ENCODE results near the gene ANKS1A. TPM values are rescaled to one million over a fixed set of nuclear protein-coding genes. Genes with fewer than 3 reads are reported as not detected.

The ANKS1A gene
- total RNA-seq, 1 experiment from 2014 or later, result 26.5 TPM

DNA sequence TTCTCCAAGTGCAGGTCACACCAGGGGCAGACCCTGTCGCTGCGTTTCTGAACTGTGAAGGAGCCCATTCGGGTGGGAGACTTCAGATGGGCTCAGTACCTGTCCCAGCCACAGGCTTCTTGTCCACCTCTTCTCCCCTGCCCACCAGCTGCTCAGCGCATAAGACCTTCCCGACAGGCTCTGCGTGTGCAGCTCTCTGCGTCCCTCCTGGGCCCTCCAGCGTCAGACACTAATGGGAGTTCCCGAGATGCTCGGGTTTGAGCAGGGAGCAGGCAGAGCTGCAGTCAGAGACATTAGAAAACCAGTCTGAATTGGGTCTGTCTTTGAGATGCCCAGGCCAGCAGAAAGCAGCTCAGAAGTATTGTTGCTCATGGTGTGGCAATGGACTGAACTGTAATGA lies 201.7 kb downstream of the ANKS1A start:
- no peak overlapping the region for H2AFZ ChIP-seq (ENCODE audit: low read length)
- WGBS (ENCODE audit: extremely low coverage, insufficient read length, low lambda C conversion rate), result no CpG with 5 or more reads among the region's 10 CpGs
- no peak overlapping the region for H2BK12ac ChIP-seq (ENCODE audit: insufficient read length, low read depth, low read length)
- no peaks in the 10 kb centered on the region for H3K79me1 ChIP-seq (ENCODE audit: insufficient read depth, low read depth, low read length, poor library complexity, severe bottlenecking)
- H3K9me3 ChIP-seq (ENCODE audit: control insufficient read depth, low read depth, low read length), result no peaks in the 10 kb centered on the region
- no peak overlapping the region for H4K91ac ChIP-seq (ENCODE audit: insufficient read length, low read depth, low read length)
- DNase-seq, result no peak
- no peak overlapping the region for H3K56ac ChIP-seq (ENCODE audit: insufficient read length, low read depth, low read length)
- H3K27ac ChIP-seq (ENCODE audit: insufficient read length, low read depth, low read length), result no peak overlapping the region
- H3K4me1 ChIP-seq (ENCODE audit: insufficient read depth, low read length), result no peaks in the 10 kb centered on the region
- H3K23me2 ChIP-seq (ENCODE audit: insufficient read length, low read depth, low read length, poor library complexity, severe bottlenecking), result no peaks in the 10 kb centered on the region
- no peak overlapping the region for H3K4me3 Mint-ChIP-seq
- peaks cover 28 to 32% of the 10 kb centered on the region in 2 experiments for H3K4me1 Mint-ChIP-seq
- no peaks in the 10 kb centered on the region for H3K79me2 ChIP-seq (ENCODE audit: insufficient read depth, low read length)
- no peak overlapping the region for H3K18ac ChIP-seq (ENCODE audit: insufficient read length, low read depth, low read length)
- H4K20me1 ChIP-seq (ENCODE audit: control insufficient read depth, insufficient read depth, insufficient read length), result no peaks in the 10 kb centered on the region
- no peaks in the 10 kb centered on the region for H3K27me3 Mint-ChIP-seq (ENCODE audit: low read depth)
- no peak for TF ChIP-seq CTCF (conservative IDR thresholded peaks at IDR 0.05)
- no peaks in the 10 kb centered on the region for H3K27me3 ChIP-seq (ENCODE audit: insufficient read depth, low read length)
- H2BK20ac ChIP-seq (ENCODE audit: low read depth, low read length, poor library complexity, severe bottlenecking), result no peak overlapping the region
- no peak overlapping the region for H2AK5ac ChIP-seq (ENCODE audit: insufficient read length, low read length)
- H3K4ac ChIP-seq (ENCODE audit: low read depth, low read length), result no peak overlapping the region
- H3K9me3 Mint-ChIP-seq, result no peaks in the 10 kb centered on the region
- H3T11ph ChIP-seq (ENCODE audit: low read length), result no peak overlapping the region
- H4K5ac ChIP-seq (ENCODE audit: insufficient read length, low read depth, low read length), result no peak overlapping the region
- no peak overlapping the region for H2BK5ac ChIP-seq (ENCODE audit: insufficient read length, low read length)
- no peak overlapping the region for H3K14ac ChIP-seq (ENCODE audit: insufficient read depth, low read length)
- no peak overlapping the region for H3K23ac ChIP-seq (ENCODE audit: insufficient read length, low read depth, low read length)
- H3K4me2 ChIP-seq (ENCODE audit: insufficient read depth, insufficient read length, low read length), result no peak overlapping the region
- peaks cover 11 to 34% (median 30%) of the 10 kb centered on the region in 3 experiments; a peak in 6 of 7 replicates for H3K36me3 Mint-ChIP-seq (ENCODE audit: insufficient read depth in 1 of 3, low read depth in 3 of 3)
- no peak overlapping the region for H4K8ac ChIP-seq (replicated peaks; ENCODE audit: insufficient read length, low read depth, low read length)
- peak overlapping the region in 2 of 3 experiments; percentile 10 to 16; a peak in 1 of 7 replicates for H3K27ac Mint-ChIP-seq
- H2BK120ac ChIP-seq (ENCODE audit: low read depth, low read length, poor library complexity, severe bottlenecking), result no peak overlapping the region
- no peak overlapping the region for H2BK15ac ChIP-seq (ENCODE audit: low read depth, low read length)
- H3K9ac ChIP-seq (ENCODE audit: extremely low read depth, insufficient read length, low read length), result no peak overlapping the region

Measured in H9 (cell line).